Fibroblast of lung (primary cell): ENCODE measurements around the gene RNASEH2A. TPM values are rescaled to one million over a fixed set of nuclear protein-coding genes. Genes with fewer than 3 reads are reported as not detected.
A peak's percentile ranks its signal among the peaks of the same experiment; 100 is the strongest.

Experiments
- DNase-seq, 2 donors: peaks; one replicate each; pipeline versions ENCODE4 v3.0.0 to v3.0.0-alpha.2; 2010; ENCODE audit warnings: low read depth in 2 of 2
- H2AFZ ChIP-seq: 2 replicates; pipeline ENCODE4 v1.5.1; 2012; ENCODE audit warnings: low read length, control low read depth, inconsistent platforms
- H3K27ac ChIP-seq: 2 replicates; pipeline ENCODE4 v1.5.1; 2011; ENCODE audit warnings: low read length, control low read depth; ENCODE audit not compliant: insufficient read depth
- H3K27me3 ChIP-seq: 2 replicates; pipeline ENCODE4 v1.5.1; 2011; ENCODE audit warnings: mild to moderate bottlenecking, low read length; ENCODE audit not compliant: control insufficient read depth, insufficient read depth
- H3K36me3 ChIP-seq: 2 replicates; pipeline ENCODE4 v1.5.1; 2011; ENCODE audit warnings: low read length; ENCODE audit not compliant: control insufficient read depth, insufficient read depth
- H3K4me1 ChIP-seq: 2 replicates; pipeline ENCODE4 v1.5.1; 2011; ENCODE audit warnings: low read length; ENCODE audit not compliant: control insufficient read depth, insufficient read depth; ENCODE audit errors: extremely low read depth
- H3K4me2 ChIP-seq: 2 replicates; pipeline ENCODE4 v1.5.1; 2011; ENCODE audit warnings: low read length, control low read depth; ENCODE audit not compliant: insufficient read depth; ENCODE audit errors: extremely low read depth
- H3K4me3 ChIP-seq, 4 experiments: fragments of 200-600 bp in 1 of 4; sonication (generic) in 1 of 4; replicated peaks in 1 of 4; 2 replicates each; pipeline ENCODE4 v1.5.1; 2011 to 2016; ENCODE audit warnings: low read length in 4 of 4, low read depth in 3 of 4, mild to moderate bottlenecking in 3 of 4, control low read depth in 2 of 4, inconsistent platforms in 1 of 4, mixed read lengths in 1 of 4; ENCODE audit not compliant: insufficient read depth in 1 of 4; ENCODE audit errors: control extremely low read depth in 1 of 4
- H3K79me2 ChIP-seq: 2 replicates; pipeline ENCODE4 v1.5.1; 2012; ENCODE audit warnings: mild to moderate bottlenecking, low read length, inconsistent platforms; ENCODE audit not compliant: control insufficient read depth, insufficient read depth
- H3K9ac ChIP-seq: 2 replicates; pipeline ENCODE4 v1.5.1; 2011; ENCODE audit warnings: mild to moderate bottlenecking, low read length, control low read depth; ENCODE audit not compliant: insufficient read depth
- H3K9me3 ChIP-seq: 2 replicates; pipeline ENCODE4 v1.5.1; 2012; ENCODE audit warnings: low read depth, low read length; ENCODE audit not compliant: control insufficient read depth, insufficient read depth
- H4K20me1 ChIP-seq: 2 replicates; pipeline ENCODE4 v1.5.1; 2011; ENCODE audit warnings: low read length; ENCODE audit not compliant: control insufficient read depth, insufficient read depth; ENCODE audit errors: extremely low read depth
- CTCF ChIP-seq, 2 donors: IDR thresholded peaks in 1 of 2; conservative IDR thresholded peaks in 1 of 2; 1 replicate in 1 of 2; 2 replicates in 1 of 2; pipeline ENCODE4 v1.5.1; 2011 to 2012; ENCODE audit warnings: low read length in 2 of 2, control low read depth in 1 of 2, inconsistent platforms in 1 of 2, low read depth in 1 of 2, mild to moderate bottlenecking in 1 of 2
- EZH2 ChIP-seq: IDR thresholded peaks from 2 replicates; pipeline ENCODE4 v1.5.1; 2012; ENCODE audit warnings: low read length, control low read depth, mild to moderate bottlenecking; ENCODE audit errors: missing control alignments
- polyA plus RNA-seq, 2 donors: library from polyadenylated mRNA; depleted of rRNA in 1 of 2; stranded (reverse) in 1 of 2; unstranded in 1 of 2; fragments of >200 nt; gene quantifications; 2 replicates each; pipeline ENCODE4 v1.2.1, GENCODE V29; 2011 to 2012; ENCODE audit warnings: missing spikeins in 1 of 2
- total RNA-seq: library from RNA; depleted of rRNA; stranded (reverse); fragments of >200 nt; gene quantifications from 2 replicates; pipeline ENCODE4 v1.2.1, GENCODE V29; 2014

RNASEH2A gene
- total and polyA plus RNA-seq, 2 donors (not counting 1 experiment from before 2014, with no cell fraction given) = 8.9 to 14.3 TPM

DNA sequence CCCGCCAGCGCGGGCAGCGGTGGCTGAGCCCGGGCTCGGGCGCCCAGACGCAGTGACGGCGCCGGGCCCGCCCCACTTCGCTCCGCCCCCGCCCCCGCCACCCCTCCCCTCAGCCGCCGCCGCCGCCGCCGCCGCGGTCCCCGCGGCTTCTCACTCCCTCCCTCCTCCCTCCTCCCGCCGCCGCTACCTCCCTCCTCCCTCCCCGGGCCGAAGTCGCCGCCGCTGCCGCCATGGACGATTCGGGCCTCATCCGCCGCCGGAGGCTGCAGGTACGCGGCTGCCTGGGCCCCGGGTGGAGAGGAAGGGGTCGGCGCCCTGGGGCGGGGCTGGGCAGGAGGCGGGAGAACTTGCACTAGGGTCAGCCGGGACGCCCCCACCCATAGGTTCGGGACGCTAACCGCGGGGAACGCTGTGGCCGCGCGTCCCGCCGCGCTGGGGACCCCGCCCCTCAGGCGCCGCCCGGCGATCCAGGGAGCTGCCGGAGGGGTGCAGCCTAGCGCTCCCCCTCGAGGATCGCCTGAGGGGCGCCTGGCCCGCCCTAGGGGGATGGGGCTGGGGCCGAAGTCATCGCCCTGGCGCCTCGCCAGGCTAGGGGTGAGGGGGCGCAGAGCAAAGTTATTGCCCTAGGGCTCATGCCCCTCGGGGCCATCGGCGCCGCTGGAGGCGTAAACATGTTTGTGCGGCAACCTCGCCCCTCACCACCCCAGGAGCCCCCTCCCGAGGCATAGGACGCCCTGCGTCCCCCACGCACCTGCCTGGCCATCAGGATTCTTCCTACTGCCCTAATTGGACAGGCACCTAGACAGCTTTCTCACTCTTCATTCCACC lies 27.6 kb downstream of the RNASEH2A start:
- Histone ChIP-seq H3K4me2 (peak overlapping the region; percentile 78), H3K9ac (no peak overlapping the region), H3K27ac (no peak overlapping the region), H3K27me3 (peaks cover 53% of the 10 kb centered on the region), H4K20me1 (no peaks in the 10 kb centered on the region), H3K4me3 (peak overlapping the region in 2 of 4 experiments; percentile 17 to 45), H2AFZ (no peak overlapping the region), H3K79me2 (no peaks in the 10 kb centered on the region), H3K9me3 (no peaks in the 10 kb centered on the region), H3K4me1 (no peaks in the 10 kb centered on the region), H3K36me3 (no peaks in the 10 kb centered on the region)
- no peak for TF ChIP-seq CTCF (conservative IDR thresholded peaks at IDR 0.05 in 1 of 2, IDR thresholded peaks at IDR 0.05 in 1 of 2; ENCODE audit: low read depth in 1 of 2, low read length in 2 of 2)
- no peak for TF ChIP-seq EZH2
- no peak for DNase-seq

GRCh38 chr19:12834566-12834943 lies 28.2 kb downstream of the RNASEH2A start, which contains the start of gene RTBDN:
Gene RTBDN, minus strand, starts transcription at chr19:12834579. Its CDS starts 4,600 bp downstream, at chr19:12829979.
- H3K9ac ChIP-seq = no peak within 1 kb of the TSS
- no peak for DNase-seq
- H2AFZ ChIP-seq = no peak within 1 kb of the TSS
- peak within 1 kb of the TSS in 3 of 4 experiments; percentile 17 to 45 (median 25) for H3K4me3 ChIP-seq
- H4K20me1 ChIP-seq = no peaks in the 10 kb centered on the region
- no peak within 1 kb of the TSS for H3K27ac ChIP-seq
- H3K36me3 ChIP-seq = no peaks in the 10 kb centered on the region
- TF ChIP-seq EZH2 (no peak), CTCF (conservative IDR thresholded peaks at IDR 0.05 in 1 of 2, IDR thresholded peaks at IDR 0.05 in 1 of 2; ENCODE audit: low read depth in 1 of 2, low read length in 2 of 2) (no peak)
- H3K4me2 ChIP-seq = peak within 1 kb of the TSS; percentile 78
- H3K4me1 ChIP-seq = no peaks in the 10 kb centered on the region
- H3K9me3 ChIP-seq = no peaks in the 10 kb centered on the region
- no peaks in the 10 kb centered on the region for H3K79me2 ChIP-seq
- H3K27me3 ChIP-seq = peaks cover 59% of the 10 kb centered on the region

DNA sequence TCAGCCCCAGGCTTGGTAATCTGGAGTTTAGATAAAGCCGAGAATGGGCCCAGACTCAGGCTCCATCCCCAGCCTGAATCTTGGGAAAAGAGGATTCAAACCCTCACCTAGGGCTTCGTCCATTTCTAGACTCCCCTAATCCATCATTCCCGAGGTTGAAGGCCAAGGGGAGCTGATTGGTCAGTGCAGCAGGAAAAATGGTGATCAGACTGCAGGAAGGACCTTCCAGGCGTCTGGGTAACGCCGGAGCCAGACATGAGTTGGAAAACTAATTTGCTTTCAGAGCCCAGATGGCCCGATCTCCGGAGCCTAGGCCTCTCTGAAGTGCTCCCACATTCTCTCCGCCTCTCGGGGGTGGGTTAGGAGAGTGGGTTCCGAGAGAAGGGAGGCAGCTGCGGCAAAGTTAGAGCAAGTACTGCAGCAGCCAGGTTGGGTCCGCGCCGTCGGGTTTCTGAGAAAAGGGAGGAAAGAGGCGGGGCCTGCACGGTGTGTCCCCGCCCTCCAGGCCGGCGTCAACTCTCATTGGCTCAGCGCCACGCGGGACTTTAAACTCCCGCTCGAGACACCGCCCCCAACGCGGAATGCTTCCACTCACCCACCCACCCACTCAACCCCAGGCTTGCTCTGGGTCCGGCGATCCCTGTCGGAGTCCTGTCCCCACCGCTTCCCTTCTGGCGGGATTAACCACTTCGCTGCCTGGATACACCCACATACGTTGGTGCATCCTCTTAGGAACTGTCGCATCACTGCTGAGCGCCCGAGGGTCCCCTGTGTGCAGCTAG lies 28.8 kb downstream of the RNASEH2A start:
- H3K4me1 ChIP-seq = no peaks in the 10 kb centered on the region
- peaks cover 63% of the 10 kb centered on the region for H3K27me3 ChIP-seq
- no peak overlapping the region for H3K4me3 ChIP-seq
- DNase-seq = no peak
- no peaks in the 10 kb centered on the region for H4K20me1 ChIP-seq
- TF ChIP-seq CTCF (conservative IDR thresholded peaks at IDR 0.05 in 1 of 2, IDR thresholded peaks at IDR 0.05 in 1 of 2; ENCODE audit: low read depth in 1 of 2, low read length in 2 of 2) (no peak), EZH2 (peak; percentile 94)
- H3K9me3 ChIP-seq = no peaks in the 10 kb centered on the region
- H3K9ac ChIP-seq = no peak overlapping the region
- H3K36me3 ChIP-seq = no peaks in the 10 kb centered on the region
- no peak overlapping the region for H3K27ac ChIP-seq
- no peak overlapping the region for H2AFZ ChIP-seq
- no peaks in the 10 kb centered on the region for H3K79me2 ChIP-seq
- H3K4me2 ChIP-seq = no peak overlapping the region
